Forelimb muscle (tissue), 1 donor: ENCODE measurements around the gene PIK3R1. TPM values are rescaled to one million over a fixed set of nuclear protein-coding genes. Genes with fewer than 3 reads are reported as not detected.
"Not testable (repeated sequence)": the region's sequence is repeated elsewhere in the genome, so short reads cannot be mapped to it uniquely, and the experiment has no call there.

Experiments used
- DNase-seq: peaks from one replicate; pipeline ENCODE4 v3.0.0-alpha.2; 2013; ENCODE audit warnings: low read depth
- polyA plus RNA-seq: library from polyadenylated mRNA; unstranded; fragments of 120-200 nt; gene quantifications from one replicate; pipeline ENCODE4 v1.2.1, GENCODE V29; 2013; ENCODE audit not compliant: insufficient read length

PIK3R1 gene
- polyA plus RNA-seq, 1 donor: 61.7 TPM

DNA sequence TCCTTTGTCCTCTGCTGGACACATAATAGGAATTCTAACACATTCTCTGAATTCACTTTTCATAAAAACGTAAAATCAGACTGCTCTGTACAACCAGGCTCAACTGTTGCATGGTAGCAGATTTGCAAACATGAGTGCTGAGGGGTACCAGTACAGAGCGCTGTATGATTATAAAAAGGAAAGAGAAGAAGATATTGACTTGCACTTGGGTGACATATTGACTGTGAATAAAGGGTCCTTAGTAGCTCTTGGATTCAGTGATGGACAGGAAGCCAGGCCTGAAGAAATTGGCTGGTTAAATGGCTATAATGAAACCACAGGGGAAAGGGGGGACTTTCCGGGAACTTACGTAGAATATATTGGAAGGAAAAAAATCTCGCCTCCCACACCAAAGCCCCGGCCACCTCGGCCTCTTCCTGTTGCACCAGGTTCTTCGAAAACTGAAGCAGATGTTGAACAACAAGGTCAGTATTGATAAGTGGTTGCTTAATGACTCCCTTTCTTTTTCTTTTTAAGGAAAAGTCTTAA is 11.1 kb downstream of the PIK3R1 start:
- DNase-seq: no peak

DNA sequence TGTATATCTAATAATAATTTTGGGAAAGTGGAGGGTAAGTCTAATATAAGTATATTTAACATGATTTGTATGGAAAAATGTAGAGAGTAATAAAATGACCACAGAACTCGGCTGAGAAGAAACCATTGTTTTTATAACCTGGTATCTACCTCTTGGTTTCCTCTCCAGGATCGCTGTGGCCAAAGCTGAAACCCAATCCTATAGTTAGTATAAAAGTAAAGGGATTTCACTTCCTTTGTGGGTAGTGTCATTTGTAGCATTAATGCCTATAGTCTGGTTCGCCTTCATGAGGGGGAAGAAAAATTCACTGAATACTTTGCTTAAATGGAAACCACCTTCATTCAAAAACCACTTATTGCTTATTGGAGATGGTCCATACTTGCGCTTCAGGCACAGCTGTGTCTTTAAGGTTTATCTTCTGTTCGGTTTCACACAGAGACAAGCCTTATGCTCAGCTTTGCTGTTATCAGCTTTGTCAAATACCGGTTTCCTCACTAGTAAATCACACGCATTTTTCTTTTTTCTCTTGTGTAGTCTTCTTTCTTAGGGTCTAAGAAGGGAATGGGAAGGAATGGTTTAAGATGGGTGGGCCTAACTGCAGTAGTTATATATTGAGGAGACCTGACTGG is 12.1 kb downstream of the PIK3R1 start:
- no peak for DNase-seq

DNA sequence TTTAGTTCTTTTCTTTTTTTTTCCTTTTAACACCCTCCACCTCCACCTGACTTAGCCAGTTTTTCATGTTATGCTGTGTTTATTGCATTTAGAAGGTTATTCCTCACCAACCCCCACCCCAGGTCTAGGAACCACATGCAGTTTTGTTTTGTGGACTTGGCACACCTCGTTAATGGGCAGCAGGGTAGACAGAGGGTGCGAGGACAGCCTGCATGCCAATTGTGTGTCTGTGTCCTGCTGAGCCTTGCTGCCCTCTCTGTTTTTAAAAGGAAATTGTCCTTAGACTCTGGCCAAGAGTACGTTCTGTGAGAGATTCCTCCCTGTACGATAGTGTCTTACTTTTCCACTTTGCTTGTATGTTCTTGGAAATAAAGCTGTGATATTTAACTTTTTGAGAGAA is 13.9 kb downstream of the PIK3R1 start:
- DNase-seq: no peak

DNA sequence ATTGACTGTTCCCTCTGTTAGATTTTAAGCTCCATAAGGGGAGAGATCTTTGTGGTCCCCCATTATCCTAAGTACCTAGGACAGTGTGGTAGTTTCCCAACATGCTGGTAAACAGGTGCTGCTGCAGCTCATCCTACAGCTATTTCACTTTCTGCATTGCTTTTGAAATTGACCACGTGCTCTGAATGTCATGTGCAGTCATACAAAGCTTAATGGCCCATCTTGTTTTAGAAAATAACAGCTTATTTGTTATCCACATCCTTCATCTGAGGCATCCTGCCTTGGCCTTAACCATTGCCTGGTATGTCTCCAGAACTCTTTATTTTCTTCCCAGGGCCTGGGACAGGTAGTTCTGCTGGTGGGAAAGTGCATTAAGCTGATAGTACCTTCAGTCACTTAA is 14.7 kb downstream of the PIK3R1 start:
- DNase-seq: no peak

DNA sequence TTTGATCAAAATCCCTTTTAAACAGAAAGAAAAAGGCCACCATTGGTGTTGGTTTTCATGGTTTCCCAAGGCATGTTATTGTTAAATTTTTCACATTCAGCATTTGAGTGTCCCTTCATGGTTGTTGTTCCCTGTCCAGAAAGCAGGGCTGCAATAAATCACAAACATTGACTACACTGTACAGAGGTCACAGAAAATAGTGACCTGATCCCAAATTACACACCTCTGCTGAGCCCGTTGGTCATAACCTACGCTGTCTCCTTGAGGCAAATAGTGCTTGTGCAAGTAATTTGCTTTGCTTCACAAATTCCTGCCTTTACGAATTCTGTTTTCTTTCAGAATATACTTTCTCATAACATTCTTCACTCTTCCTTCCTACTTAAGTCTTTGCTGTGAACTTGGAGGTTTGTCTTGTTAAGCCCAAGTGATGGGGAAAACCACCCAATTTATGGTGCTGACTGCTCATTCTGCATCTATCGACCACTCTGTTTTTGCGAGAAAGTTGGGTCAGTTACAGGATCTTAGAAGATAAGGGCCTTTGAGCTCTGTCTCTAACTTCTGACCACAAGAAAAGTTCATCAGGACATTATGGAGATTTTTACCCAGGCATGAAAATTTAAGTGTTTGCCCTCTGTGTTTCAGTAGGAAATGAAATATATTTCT is 16.0 kb downstream of the PIK3R1 start:
- no peak for DNase-seq

DNA sequence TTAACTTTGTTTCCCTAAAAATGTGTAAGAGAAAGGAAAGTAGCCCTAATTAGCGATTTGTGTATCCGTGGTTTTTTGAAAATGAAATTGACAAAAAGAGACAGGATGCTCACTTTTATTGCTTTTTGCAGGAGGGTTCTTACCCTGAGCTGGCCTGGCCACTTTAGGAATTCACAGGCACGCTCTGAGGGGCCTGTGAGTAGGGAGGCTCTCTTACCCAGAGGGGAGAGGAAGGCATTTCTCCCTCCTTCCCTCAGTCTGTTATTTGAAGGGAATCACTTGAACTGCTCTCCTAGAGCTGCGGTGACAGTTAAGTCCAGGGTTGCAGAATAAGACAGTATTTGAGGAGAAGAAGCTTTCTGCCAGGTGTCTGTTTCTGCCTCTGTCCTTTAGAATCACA is 16.7 kb downstream of the PIK3R1 start:
- no peak for DNase-seq

DNA sequence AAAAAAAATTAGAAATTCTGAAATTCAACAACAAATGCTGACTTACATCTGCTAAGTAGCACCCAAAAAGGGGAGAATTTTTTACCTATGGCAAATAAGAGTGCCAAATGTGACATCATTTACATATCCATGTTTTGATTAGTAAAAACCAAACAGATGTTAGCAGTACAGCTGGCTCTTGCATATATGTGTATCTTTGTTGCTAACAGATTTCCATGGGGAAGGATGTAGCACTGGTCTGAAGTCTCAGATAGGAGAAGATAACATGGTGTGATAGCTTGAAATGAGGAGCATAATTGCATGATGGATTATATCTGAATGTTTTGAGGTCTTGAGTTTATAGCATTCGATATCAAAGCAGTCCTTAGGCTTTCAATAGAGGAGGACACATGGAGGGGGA is 17.5 kb downstream of the PIK3R1 start:
- DNase-seq: no peak

DNA sequence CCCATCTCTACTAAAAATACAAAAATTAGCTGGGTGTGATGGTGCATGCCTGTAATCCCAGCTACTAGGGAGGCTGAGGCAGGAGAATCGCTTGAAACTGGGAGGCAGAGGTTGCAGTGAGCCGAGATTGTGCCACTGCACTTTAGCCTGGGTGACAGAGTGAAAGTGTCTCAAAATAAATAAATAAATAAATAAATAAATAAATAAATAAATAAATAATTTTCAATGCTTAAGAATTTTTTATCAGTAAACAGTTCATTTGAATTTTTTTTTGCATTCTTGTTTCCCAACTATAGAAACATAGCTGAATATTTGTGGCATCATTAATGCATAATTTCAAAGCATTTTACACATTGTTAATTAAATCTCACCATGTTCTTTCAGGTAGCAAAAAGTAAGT is 19.7 kb downstream of the PIK3R1 start:
- DNase-seq: not testable (repeated sequence)

DNA sequence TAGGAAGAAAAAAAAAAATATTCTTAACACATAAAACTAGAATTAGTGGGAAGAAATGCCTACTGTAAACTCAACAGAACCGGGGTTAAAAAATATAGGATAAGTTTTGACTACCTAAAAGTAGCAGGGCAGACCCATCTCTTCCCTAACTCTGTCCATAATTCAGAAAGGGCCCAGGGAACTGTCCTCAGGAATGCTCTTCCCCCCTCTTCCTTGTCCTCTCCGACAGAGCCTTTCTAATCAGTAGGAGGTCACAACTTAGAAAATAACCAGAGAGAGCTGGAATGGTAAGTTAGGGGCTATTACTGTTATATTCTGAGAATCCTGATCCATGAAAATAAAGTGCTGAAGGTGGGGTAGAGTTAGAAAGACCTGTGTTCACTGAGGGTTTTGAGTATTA is 22.2 kb downstream of the PIK3R1 start:
- no peak for DNase-seq

DNA sequence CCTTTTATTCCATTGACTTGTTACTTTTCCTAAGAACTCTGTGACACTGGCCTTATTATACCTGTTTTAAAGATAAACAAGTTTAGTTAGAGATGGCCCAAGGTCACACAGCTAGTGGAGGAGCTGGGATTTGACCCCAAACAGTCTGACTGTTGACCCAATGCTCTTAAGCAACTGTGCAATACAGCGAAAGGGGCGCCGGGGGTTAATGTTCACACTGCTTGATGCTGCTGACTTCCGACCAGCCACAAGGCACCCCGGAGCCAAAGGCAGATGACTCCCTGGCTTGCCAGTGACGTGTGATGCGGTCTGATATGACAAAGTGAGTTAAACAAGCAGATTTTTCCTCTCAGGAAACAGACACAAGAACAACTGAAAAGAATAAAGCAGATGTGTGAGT is 23.9 kb downstream of the PIK3R1 start:
- no peak for DNase-seq

DNA sequence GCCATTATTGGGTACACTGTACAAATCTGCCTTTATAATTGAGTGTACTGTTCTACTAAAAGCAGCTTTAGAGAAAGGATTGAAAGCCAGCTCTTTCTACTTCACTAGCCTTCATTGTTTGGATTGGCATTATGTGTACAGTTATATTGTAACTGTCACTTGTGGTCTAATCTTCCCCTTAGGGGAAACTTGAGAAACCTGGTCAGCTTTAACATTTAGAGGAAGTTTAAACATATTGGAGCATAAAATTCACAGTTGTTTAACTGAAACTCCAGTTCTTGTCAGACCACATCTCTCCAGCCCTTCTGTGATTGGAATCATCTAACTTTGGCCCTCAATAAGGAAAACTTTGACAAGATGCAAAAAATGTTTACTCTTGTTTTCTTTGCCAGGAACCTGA is 24.6 kb downstream of the PIK3R1 start:
- no peak for DNase-seq

DNA sequence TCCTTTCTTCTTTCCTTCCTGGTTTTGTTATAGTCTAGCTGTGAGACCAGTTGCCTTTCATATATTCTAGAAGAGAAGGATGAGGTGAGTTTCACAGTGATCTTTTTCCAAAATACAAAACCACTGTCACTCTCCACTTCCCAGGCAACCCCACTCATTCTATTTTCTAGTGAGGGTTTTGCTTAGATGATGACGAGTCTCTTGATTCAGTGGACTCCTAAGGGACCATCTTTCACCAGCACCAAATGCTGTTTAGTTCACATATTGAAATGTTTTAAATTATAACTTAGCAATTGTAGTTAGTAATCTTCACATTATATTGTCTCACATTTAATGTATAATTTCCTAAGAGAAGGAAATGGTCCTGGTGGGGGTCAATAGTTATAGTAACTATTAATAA is 25.2 kb downstream of the PIK3R1 start:
- DNase-seq: no peak

DNA sequence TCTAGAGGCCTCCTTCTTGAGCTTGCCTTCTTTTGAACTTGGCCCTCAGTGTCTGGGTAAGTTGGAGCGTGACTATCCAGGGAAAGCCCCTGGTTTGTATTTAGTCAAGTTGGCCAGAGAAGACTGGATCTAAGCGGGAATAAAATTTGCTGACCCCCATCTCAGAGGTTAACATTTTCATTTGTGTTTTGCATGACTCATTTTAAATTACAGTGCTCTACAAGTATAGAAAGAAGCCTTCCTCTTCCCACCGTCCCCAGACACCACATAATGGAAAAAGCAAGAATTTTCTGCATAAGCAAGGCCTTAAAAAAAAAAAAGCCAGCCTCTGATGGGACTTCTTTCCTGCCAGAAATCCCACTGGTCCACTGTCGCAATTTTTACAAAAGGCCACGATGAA is 27.2 kb downstream of the PIK3R1 start:
- DNase-seq: no peak

DNA sequence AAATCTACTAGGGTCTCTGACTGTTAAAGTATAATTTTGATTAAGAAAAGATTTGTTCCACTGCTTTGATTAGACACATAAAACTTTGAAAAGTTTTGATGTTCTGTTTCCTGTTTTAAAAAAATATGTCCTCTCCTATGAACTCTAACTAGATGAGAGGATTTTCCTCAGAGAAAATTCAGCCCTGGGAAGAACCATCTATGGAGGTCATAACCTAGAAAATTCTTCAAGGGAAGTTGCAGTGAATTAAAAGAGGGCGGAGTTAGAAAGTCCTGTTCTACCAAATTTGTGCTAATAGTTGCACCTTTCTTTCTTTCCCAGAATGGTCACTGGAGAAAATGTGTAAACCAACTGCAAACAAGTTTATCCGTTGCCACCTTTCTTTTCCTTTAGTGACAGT is 27.7 kb downstream of the PIK3R1 start:
- DNase-seq: no peak

DNA sequence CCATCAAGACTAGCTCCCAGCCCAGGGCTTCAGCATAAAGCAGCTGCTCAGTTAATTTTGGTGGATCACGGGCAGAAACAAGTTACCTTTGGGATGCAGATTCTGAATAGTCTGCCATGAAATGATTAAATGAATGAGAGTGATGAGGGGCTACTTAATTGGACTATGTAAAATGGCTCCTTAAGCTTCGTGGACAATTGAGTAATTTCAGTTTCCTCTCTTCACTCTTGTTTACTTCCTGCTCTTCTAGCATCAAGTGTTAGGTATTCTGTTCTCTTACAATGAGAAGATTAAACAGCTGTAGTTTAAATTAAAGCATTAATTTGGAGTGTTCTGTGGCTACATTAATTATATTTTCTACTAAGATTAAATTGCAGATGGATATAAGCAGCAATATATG is 28.1 kb downstream of the PIK3R1 start:
- DNase-seq: no peak

DNA sequence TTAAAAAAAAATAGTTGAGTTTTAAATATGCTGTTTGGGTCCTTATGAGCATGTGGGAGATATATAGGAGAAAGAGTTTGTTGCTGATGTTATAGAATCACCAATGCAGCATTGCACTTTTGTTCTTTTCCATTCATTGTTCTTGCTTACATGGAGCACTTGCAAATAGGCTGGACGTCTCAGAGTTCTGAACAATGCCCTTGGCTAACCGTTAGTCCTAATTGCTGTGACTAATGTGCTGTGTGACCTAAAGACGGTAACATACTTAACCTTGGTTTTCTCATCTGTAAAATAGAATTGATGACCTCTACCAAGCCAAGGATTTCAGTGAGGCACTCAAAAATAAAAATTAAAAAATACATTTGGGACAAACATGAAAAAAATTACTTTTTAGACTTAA is 29.8 kb downstream of the PIK3R1 start:
- DNase-seq: no peak

DNA sequence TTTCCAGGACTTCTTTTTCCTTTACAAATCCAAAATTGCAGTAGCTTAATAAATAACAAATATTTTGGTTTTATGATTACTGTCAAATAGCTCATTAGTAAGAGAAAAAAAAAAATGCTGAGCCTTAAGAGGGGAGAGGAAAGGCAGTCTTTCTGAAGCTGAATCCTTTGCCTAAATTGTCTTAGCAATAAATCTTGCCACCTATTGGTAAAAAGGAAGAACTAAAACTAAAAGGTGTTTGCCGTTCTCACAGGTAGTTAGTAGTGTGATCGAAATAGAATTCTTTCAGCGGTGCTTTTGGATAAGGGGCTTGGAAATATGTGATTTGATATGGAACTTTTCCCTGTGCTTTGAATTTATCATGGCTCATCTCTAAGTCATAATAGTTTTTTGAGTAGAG is 31.2 kb downstream of the PIK3R1 start:
- no peak for DNase-seq

DNA sequence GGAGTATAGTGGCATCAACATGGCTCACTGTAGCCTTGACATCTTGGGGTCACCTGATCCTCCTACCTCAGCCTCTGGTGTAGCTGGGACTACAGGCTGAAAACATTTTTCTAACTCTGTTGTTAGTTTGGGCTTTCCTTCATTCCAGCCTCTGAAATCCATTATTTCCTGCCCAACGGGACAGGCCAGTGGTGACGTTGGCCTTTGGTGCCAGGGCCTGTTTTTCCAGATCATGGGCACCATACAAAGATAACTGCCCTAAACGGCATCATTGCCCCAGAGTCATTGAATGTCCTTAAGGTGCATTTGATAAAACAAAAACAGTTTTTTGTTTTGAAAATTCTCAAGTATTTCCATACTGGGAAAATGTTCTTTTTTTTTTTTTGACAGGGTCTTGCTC is 32.1 kb downstream of the PIK3R1 start:
- no peak for DNase-seq

DNA sequence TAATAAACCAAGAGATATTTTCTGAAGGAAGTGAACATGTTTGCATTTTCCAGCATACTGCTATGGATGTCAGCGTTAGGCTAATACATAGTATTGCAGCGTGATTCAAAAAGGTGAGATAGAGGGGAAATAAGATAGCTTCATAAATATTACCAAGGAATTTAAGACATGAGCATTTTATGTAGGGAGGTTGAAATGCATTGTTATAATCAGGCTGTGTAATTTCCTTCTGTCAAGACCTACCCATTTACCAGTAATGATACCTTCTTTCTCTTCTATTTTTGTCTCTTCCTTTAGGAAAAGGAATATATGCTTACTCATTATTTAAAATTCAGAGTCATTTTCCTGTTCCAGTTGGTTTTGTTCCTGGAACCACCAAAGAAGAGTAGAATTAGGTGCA is 33.3 kb downstream of the PIK3R1 start:
- DNase-seq: no peak

DNA sequence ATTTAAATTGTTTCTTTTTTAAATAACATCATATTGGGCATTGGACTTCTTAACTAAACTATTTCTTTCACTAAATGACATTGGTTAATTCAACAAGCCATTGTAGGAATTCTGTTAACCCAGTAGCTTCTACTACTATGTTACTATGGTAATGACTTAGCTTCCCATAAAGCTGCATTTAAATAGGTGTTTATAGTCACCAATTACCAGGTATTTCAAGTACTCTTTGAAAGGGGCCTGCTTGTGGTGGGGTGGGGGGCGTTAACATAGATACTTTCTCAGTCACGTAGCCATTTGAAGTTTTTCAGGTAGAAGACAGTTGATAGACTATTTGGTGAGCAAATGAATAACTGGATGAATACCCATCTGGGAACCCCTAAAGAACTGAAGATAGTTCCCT is 34.0 kb downstream of the PIK3R1 start:
- no peak for DNase-seq

DNA sequence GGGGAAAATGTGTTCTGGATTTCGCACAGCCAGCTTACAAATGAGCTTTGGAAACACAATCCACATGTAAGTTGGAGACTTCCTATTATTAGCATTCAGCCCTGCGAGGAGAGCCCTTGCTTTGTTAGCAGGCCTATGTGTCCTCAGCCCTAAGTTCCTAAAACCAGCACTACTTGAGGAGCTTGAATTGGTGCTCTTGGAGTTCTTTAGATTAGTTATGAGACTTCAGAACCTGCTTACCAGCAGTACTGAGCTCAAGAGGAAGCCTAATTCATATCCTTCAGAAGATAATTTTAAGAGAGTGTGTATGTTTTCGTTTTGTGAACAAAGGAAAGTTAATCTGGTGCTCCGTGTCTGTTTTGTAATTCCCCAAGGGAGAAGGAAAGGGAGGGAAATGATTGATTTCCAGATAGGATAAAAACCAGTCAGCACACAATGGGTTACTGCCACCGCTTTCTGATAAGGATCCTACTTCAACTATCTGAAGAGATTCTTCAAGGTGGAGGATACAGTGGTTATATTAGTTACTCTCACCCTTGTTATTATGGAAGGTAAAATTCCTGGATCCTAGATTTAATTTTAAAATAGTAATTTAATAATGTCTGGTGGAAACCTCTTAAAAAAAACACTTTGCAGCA is 35.2 kb downstream of the PIK3R1 start:
- no peak for DNase-seq

DNA sequence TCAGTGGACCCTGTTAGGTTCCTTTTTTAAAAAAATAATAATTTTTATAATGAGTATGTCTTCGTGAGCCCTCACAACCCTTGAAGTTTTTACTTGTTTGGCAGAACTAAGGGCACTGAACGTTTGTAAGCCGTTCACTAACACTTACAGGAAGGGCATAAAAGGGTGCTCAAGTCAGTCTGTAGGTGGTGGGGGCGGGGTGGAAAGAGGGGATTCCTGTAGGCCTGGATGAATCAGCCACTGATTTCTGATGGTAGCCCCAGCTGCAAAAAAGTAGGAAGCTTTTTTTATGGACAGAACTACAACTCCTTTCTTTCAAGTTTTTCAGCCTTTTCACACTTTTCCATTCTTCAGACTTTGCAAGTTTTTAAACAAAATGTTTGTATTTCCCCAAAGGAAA is 35.8 kb downstream of the PIK3R1 start:
- DNase-seq: no peak

DNA sequence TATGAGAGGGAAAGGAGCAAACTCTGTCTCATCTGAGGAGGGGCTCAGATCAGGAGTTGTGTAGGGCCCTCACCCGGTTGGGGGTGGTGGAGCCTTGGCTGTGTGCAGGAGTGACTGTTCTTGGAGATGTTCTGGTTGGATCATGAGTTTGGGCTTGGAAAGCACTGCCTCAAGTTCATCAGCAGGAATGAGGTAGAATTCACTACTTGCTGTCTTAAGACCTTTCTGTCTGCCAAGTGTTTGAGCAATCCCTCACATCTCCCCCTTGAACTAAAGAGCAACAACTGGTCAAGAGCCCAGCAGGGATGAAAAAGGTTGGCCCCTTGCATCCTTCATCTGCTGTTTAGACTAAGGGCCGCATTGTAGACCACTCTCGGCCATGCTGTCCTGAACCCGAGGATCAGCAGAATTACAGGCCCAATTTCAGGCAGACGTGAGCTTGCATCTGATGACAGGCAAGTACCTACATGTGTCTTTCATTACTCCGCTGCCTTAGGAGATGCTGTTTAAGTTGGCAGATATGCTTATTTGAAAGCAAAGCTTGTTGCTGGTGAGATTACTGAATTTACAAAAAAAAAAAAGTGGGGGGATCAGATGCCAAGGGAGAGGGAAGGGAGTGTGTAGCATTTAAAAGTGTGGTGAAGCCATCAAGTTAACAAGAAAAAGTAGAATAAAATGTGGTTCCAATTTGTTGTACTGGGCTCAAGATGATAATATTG is 36.4 kb downstream of the PIK3R1 start:
- no peak for DNase-seq
